Uterus (tissue), 2 donors: ENCODE results near the gene SF1.

Source experiments
- POLR2A ChIP-seq, 2 donors: fragments of 450-650 bp; IDR thresholded peaks; one replicate each; pipeline ENCODE4 v1.6.1; 2016; ENCODE audit warnings: antibody characterized with exemption in 2 of 2, mild to moderate bottlenecking in 1 of 2, moderate library complexity in 1 of 2
- TF ChIP-seq, protein P1 (sequence below), 4 experiments: fragments of 200-600 bp in 2 of 4; fragments of 450-650 bp in 2 of 4; sonication (generic) in 2 of 4; IDR thresholded peaks; one replicate each; pipeline ENCODE4 v1.5.1; 2016 to 2019; ENCODE audit warnings: antibody characterized with exemption in 4 of 4, mild to moderate bottlenecking in 2 of 4, moderate library complexity in 1 of 4

- TF ChIP-seq, protein P1, sequence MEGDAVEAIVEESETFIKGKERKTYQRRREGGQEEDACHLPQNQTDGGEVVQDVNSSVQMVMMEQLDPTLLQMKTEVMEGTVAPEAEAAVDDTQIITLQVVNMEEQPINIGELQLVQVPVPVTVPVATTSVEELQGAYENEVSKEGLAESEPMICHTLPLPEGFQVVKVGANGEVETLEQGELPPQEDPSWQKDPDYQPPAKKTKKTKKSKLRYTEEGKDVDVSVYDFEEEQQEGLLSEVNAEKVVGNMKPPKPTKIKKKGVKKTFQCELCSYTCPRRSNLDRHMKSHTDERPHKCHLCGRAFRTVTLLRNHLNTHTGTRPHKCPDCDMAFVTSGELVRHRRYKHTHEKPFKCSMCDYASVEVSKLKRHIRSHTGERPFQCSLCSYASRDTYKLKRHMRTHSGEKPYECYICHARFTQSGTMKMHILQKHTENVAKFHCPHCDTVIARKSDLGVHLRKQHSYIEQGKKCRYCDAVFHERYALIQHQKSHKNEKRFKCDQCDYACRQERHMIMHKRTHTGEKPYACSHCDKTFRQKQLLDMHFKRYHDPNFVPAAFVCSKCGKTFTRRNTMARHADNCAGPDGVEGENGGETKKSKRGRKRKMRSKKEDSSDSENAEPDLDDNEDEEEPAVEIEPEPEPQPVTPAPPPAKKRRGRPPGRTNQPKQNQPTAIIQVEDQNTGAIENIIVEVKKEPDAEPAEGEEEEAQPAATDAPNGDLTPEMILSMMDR (IDR thresholded peaks at IDR 0.05) = no peak
- no peak for TF ChIP-seq POLR2A (IDR thresholded peaks at IDR 0.05)
These were observed 61.1 kb downstream of the SF1 start for GRCh38 chr11:64717268-64717578.
